HG02763 (cell line): ENCODE results near the gene MTHFSD.

ENCODE experiments used
- ATAC-seq: cut with Tn5 transposase; IDR thresholded peaks from one replicate; pipeline ENCODE4 v1.9.1; 2021; ENCODE audit warnings: mild to moderate bottlenecking, moderate library complexity; ENCODE audit not compliant: unreplicated experiment

The MTHFSD gene

DNA sequence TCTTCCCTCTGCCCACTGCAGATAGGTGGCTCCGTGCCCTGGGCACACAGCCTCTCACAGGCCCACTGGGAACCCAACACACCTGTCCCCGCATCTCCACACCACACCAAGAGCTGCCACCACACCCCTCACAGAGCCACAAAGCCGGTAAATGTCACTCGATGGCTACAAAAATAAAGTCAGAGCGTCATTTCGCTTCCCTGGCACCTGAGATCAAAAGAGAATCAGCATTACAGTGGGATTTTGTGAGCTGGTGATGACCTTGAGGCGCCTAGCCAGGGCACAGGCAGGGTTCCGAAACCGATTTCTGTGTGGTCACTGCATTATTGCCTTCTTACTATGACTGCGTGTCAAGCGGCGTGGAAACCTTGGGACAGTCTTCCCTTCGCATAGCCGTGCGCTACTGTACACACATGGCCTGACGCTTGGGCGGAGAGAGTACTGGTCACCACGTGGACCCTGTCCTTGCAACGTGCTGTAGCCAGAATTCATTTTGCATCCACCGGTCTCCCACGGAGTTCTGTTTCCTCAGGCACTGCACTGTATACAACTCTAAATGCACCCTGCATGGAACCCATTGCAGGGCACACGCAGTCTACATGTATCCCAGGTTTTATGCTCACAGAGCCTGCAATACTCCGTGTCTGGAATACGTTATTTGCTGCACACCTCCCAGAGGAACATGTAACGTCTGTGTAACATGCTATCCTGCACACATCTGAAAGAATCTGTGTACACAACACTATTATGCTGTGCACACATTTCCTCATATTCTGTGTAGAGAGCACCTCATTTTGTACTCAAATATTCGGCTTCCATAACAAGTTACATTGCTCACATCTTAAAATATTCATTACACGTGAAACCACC is 50.5 kb downstream of the MTHFSD start:
- no peak for ATAC-seq

DNA sequence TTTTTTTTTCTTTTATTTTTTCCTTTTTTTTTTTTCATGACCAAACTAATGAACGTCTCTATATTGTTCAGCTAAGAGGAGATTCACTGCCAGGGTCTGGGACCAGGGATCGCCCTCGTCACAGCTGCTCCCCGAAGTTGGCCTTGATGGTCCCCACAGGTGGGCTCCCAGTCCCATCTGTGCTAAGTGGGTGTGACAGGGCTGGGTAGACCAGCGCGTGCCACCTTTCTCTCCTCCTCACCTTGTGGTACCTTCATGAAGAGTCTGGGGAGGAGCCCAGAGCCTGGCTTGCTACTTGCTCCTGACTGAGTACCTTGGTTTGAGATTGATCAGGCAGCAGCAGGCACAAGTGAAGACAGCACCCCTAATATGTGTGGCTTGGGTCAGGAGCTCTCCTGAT is 51.2 kb downstream of the MTHFSD start:
- ATAC-seq: no peak

DNA sequence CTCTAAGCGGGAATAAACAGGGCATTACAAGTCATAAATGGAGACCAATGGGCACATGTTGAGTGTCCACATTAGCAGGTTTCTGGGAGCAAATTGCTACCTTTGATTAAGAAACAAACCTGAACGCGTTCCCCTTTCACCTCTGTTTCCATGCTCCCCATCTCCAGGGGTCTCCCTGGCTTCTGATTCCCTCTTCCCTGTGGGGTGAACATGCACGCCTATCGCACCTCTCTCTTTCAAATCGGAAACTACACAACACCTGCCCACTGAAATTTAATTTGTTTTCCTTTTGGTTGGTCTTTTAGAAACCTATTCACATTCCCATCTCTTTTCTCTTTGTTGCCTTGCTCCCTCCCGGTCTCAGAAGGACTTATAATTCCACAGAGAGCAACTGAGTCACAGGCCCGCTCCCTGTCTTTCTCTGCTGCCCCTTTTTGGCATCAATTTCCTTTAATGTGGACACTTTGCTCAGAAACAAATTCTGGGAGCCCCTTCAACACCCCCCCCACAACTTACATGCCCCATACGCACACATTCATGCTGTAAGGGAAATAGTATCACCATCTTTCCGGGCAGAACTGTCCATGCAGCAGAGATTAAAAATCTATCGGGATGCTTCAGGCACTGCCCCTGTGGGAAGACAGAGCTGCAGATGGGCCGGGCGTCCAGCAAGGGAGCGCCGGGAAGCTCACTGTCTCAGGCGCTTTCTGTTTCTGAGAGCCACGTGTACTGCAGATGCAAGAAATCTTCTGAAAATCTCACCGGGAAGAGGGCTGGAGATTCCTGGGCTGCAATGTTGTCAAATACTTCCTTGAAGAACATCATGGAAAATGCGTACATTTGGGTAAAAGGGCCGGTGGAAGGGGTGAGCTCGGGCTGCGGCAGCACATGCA is 51.9 kb downstream of the MTHFSD start:
- ATAC-seq: no peak

- no peak for ATAC-seq
Observed at GRCh38 chr16:86501989-86502855, 52.8 kb downstream of the MTHFSD start.

DNA sequence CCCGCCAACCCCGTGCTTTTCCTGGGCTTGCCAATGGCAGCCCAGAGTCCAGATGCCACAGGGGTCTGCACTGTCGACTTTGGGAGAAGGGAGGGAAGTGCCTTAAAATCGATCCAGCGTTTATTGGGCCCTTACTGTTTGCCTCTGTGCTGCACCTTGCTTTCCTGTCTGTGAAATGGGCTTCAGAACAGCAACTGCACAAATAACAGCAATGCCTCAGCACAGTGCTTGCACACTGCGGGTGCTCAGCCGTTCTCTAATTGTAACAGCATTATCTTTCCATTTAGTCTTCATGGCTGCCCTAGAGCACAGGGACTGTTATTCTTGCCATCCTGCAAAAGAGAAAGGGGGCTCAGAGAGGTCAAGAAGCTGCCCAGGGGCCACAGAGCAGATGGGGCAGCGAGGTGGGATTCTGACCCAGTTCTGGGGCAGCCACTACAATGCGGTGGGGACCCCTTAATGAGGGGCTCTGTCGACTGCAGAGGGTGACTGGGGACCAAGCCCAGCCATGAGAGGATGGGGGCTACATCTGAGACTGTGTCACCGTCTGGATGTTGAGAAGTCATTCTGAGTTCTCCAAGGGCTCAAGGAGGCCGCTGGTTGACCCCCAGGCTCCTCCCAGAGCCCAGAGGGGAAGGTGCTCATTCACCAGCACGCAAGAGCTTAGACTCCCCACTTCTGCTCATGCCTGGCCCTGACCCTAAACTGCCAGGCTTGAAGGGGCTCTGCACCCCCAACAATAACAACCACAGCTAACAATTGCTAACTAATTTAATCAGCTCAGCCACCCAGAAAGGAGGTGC is 54.1 kb downstream of the MTHFSD start:
- ATAC-seq: no peak

- ATAC-seq: no peak
Observed at GRCh38 chr16:86499889-86500707, 54.9 kb downstream of the MTHFSD start.

DNA sequence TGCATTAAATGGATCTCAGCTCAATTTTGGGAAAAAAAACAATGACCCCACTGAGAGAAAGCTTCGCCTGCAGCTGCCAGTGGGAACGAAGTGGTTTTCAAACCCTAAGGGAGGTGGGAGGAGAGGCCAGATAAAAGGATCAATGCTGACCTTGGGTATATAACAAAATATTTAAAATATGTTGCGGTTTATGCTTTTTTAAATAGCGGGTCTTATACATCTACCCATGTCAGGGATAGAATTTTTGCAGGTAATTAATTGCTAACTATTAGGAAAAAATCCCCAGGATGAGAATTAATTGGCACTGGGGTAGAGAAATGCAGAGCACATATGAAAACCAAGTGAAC is 55.6 kb downstream of the MTHFSD start:
- no peak for ATAC-seq

DNA sequence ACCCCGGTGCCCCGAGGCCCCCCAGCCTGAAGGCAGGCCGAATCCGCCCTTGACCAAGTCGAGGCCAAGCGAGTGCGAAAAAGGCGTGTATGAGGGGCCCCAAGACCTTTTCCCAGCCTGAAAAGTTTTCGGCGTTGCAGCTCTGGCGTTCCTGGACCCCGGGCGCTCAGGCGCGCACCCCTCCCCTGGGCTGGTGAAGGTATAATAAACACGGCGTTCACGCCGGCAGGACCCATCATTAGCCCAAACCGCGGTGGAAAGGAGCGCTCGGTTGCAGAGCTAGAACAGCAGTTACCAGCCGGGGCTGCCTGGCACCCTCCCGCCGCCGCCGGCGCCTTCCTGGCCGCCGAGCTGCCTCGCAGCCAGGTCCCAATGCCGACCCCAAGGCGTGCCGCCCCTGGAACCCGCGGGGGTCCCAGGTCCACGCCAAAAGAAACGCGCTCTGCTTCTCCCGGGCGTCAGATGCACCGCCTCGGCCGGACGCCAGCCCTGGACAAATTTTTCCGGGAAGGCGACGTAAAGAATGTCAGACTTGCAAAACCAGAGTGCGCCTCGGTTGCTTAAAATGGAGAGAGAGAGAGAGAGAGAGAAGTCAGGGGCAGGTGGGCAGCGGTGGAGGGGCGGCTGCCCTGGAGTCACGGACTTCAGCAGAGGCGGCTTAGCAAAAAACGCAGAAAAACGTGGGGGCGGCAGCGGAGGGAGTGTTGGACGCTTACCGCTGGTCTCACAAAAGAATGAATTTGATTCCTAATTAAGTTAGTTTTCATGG is 56.2 kb downstream of the MTHFSD start:
- no peak for ATAC-seq

DNA sequence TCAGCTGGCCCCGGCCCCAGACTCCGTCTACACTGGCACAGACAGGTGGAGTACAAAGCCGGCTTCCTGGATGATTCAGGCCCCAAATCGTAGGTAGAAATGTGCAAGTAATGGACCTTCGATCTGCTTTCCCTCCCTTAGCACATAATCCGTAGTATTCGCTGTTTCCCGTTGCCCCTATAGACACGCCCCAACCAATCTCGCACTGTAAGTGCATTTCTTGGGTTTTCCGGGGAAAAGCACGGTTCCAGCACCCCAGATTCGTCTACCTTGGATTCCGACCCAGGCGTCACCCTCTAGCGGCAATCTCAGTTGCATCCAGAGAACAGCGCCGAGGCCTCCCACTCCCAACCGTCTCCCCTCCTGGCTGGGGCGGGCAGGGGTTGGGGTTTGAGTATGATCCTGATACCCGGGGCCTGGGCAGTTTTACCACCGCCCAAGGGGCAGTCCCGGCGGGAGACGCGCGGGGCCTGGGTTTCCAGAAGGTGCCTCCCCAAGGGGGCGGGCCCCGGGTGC is 56.8 kb downstream of the MTHFSD start:
- no peak for ATAC-seq

DNA sequence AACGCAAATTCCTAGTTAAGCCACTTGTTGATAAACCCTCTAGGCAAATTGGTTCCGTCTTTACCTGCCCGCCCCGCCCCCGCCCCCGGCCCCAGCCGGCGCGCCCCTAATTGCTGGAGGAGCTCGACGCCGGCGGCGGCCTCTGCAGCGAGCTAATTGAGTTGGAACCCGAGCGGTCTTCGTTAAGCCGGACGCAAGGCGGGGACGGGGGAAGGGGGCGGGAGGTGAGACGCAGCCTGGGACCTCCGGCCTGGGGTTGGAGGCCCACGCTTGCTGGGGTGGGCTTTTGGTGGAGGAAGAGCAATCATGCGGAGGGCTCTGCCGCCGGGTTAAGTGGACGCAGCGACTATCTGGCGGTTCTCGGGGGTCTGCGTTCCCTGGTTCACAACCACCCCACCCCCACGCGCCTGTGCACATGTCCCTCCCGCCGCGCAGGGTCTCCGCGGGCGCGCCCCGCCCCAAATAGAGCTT is 57.4 kb downstream of the MTHFSD start:
- ATAC-seq: no peak

DNA sequence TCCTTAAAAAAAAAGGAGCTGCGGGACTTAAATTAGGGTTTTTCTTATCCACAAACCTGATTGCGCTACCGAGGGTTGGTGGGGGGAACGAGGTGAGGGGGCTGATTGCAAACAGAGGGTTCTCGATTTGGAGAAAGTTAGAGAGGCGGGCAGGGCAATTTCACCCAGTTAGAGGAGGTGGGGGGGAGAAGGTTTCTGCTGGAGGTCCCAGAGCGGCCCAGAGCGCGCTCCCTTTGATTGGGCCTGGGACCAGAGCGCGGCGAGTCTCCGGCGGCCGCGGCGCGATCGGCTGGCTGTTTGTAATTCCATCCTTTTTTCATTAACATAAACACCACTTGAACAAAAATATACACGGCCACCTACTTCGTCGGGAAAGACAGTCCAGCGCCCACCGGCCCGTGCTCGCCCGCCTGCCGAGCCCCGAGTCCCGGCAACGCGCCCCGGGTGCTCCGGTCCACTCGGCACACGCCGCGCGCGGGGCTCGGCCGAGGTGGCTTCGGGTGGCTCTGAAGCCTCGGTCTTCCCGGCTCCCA is 58.0 kb downstream of the MTHFSD start:
- no peak for ATAC-seq

DNA sequence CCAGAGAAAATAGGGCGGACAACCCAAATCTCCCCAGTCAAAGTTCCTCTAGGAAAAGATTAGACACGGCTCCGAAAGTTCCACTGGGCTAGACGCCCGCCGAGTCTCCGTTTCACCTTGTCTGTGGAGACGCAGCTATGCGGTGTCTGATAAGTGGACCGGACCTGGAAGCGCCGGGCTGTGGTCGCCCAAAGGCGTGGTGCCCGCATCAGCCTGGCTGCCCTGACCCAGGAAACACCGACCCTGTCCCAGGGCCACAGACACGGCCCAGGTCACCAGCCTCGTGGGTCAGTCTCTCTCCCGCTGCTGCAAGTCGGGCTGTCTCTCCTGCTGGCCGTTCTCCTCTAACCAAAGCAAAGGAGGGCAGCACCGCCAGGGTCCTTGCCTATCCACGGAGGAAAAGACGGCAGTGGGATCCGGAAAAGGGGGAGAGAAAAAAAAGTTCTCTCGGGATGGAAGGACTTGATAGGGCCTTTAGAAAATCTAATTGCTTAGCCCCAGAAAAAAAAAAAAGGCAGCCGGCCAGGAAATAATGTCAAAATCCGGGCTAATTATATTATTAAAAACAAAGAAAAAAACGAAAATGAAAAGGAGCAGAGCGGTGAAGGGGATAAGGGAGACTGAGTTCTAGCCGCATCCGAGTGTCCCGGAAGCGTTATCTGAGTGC is 58.6 kb downstream of the MTHFSD start:
- ATAC-seq: no peak

DNA sequence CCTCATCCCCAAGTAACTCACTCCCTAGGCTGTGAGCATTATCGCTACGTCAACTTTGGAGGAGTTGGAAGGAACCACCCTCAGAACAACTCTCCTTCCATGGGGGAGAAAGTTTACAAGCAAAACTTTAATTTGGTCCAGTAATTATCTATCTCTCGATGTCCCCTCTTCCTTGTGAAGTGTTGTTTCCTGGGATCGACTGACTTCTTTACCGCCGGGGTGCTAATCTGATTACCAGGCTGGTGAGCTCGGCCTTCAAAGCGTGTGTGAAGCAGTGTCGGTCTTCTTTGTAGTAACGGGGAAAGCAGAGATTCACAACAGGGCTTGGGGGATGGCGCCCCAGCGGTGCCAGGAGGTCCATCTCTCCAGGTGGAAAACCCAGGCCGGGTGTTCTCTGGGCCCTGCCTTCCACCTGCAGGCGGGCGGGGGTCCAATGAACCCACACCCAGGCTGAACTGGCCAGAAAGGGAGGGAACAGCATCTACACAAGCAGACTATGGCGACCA is 59.2 kb downstream of the MTHFSD start:
- ATAC-seq: no peak

GRCh38 chr16:86495357-86495701 is 59.7 kb downstream of the MTHFSD start:
- ATAC-seq: no peak

DNA sequence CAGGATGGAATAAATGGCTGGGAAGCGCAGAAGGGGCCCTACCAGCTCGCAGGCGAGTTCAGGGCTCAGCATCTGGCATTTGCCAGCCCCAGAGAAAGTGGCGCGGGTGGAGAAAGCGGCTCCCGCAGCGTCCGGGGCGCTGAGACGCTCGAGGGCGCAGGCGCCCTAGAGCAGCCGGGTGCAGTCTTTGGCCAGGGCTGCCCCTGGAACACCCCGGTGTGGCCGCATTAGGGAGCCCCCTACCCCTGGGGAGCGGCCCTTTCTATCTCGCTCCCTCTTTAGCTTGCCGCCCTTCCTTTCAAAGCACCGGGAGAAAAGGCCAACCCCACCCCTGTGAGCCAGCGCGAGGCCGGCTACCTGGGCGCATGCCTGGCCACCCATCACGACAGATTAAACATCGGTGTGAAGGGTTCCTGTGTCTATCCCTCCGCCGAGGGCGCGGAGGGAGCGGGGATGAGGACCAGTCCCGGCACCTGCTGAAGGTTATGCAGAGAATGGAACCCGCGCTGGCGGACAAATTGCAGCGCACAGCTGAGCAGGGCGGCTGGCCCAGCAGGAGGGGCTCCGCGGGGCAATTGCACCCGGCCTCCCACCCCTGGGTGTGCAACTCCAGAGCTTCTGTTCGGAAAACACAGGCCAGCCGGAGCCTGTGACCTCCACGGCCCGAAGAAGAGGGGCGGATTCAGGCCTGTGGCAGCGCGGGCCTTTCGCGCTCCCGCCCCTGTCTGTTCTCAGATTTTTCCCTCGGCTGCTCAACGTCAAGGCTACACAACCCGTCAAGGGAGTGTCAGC is 60.3 kb downstream of the MTHFSD start:
- ATAC-seq: no peak

DNA sequence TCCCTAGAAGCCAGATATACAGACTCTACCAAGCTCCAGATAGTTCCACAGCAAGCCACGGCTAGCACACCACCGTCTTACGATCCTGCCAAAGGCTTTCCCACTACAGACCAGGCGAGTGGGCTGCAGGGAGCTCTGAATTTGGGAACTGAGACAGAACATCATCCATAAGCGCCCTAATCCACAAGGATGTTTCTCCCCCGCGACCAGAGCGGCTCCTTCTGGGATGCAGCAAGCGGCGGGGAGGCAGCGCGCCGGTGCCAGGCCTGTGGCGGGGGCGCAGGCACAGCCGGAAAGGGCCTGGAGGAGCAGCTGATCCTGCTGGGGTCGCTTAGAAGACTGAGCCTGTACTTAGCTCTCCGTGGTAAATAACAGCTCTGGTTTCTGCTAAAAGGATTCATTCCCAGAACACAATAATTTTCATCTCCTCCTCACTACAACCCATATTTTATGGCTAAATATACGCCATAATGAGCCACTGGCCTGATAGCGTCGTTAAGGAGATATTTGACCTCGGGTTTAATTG is 60.9 kb downstream of the MTHFSD start:
- ATAC-seq: no peak
